KMS-11 (cell line): ENCODE results near the gene BHLHA9.

ENCODE experiments used
- H2AFZ ChIP-seq: fragments of 200-600 bp; sonication (generic); 2 replicates; pipeline ENCODE4 v1.6.1; 2016; ENCODE audit warnings: antibody characterized with exemption, mixed run types, low read depth
- H3K27ac ChIP-seq: fragments of 200-600 bp; sonication (generic); 2 replicates; pipeline ENCODE4 v1.6.1; 2016; ENCODE audit warnings: mild to moderate bottlenecking, mixed run types
- H3K27me3 ChIP-seq: fragments of 200-600 bp; sonication (generic); 2 replicates; pipeline ENCODE4 v1.6.1; 2017; ENCODE audit warnings: mild to moderate bottlenecking, low read depth, mixed run types, moderate library complexity; ENCODE audit not compliant: insufficient read depth
- H3K36me3 ChIP-seq: fragments of 200-600 bp; sonication (generic); 2 replicates; pipeline ENCODE4 v1.6.1; 2017; ENCODE audit warnings: mild to moderate bottlenecking, mixed run types; ENCODE audit not compliant: insufficient read depth
- H3K4me1 ChIP-seq: fragments of 200-600 bp; sonication (generic); 2 replicates; pipeline ENCODE4 v1.6.1; 2016; ENCODE audit warnings: mild to moderate bottlenecking, low read depth, mixed run types; ENCODE audit not compliant: poor library complexity, severe bottlenecking
- H3K4me2 ChIP-seq: fragments of 200-600 bp; sonication (generic); 2 replicates; pipeline ENCODE4 v1.7.0; 2016; ENCODE audit warnings: mild to moderate bottlenecking, mixed run types
- H3K4me3 ChIP-seq: fragments of 200-600 bp; sonication (generic); IDR thresholded peaks from 2 replicates; pipeline ENCODE4 v1.6.1; 2017; ENCODE audit warnings: low read depth, low read length, mixed read lengths; ENCODE audit not compliant: insufficient read depth
- H3K79me2 ChIP-seq: fragments of 200-600 bp; sonication (generic); 2 replicates; pipeline ENCODE4 v1.6.1; 2016; ENCODE audit warnings: low read depth, mixed run types; ENCODE audit not compliant: insufficient read depth
- H3K9ac ChIP-seq: fragments of 200-600 bp; sonication (generic); 2 replicates; pipeline ENCODE4 v1.6.1; 2016; ENCODE audit warnings: mild to moderate bottlenecking, mixed run types
- H4K20me1 ChIP-seq: fragments of 200-600 bp; sonication (generic); 2 replicates; pipeline ENCODE4 v1.6.1; 2016; ENCODE audit warnings: mild to moderate bottlenecking, mixed run types; ENCODE audit not compliant: insufficient read depth
- TF ChIP-seq, protein P1 (sequence below): fragments of 200-600 bp; sonication (generic); conservative IDR thresholded peaks from 2 replicates; pipeline ENCODE4 v1.6.1; 2017; ENCODE audit warnings: low read depth, mild to moderate bottlenecking, antibody characterized with exemption, low read length, moderate library complexity, mixed read lengths

The BHLHA9 gene

DNA sequence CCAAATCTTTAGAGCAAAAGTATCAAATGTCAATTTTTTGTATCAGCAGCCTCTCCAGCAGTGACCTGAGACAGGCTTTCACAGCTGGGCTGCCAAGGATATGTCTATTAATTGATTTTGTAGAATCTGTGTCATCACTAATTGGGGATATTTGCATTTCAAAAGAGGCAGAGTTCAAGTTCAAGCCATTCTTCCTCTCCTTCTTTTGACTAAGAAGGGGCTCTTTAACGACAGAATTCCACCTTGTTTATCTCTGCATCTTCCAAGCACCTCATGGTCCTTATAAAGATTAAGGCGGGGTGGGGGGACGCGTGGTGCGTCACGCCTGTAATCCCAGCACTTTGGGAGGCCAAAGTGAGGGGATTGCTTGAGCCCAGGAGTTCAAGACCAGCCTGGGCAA, 15.2 kb upstream of the BHLHA9 start:
- H3K4me3 ChIP-seq: no peak overlapping the region
- no peaks in the 10 kb centered on the region for H3K4me1 ChIP-seq
- H3K79me2 ChIP-seq: no peaks in the 10 kb centered on the region
- H3K27ac ChIP-seq: no peak overlapping the region
- TF ChIP-seq, protein P1, sequence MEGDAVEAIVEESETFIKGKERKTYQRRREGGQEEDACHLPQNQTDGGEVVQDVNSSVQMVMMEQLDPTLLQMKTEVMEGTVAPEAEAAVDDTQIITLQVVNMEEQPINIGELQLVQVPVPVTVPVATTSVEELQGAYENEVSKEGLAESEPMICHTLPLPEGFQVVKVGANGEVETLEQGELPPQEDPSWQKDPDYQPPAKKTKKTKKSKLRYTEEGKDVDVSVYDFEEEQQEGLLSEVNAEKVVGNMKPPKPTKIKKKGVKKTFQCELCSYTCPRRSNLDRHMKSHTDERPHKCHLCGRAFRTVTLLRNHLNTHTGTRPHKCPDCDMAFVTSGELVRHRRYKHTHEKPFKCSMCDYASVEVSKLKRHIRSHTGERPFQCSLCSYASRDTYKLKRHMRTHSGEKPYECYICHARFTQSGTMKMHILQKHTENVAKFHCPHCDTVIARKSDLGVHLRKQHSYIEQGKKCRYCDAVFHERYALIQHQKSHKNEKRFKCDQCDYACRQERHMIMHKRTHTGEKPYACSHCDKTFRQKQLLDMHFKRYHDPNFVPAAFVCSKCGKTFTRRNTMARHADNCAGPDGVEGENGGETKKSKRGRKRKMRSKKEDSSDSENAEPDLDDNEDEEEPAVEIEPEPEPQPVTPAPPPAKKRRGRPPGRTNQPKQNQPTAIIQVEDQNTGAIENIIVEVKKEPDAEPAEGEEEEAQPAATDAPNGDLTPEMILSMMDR: no peak
- no peaks in the 10 kb centered on the region for H4K20me1 ChIP-seq
- peaks cover 58% of the 10 kb centered on the region for H3K27me3 ChIP-seq
- H3K4me2 ChIP-seq: no peak overlapping the region
- H3K36me3 ChIP-seq: no peaks in the 10 kb centered on the region
- H3K9ac ChIP-seq: no peak overlapping the region
- no peak overlapping the region for H2AFZ ChIP-seq

DNA sequence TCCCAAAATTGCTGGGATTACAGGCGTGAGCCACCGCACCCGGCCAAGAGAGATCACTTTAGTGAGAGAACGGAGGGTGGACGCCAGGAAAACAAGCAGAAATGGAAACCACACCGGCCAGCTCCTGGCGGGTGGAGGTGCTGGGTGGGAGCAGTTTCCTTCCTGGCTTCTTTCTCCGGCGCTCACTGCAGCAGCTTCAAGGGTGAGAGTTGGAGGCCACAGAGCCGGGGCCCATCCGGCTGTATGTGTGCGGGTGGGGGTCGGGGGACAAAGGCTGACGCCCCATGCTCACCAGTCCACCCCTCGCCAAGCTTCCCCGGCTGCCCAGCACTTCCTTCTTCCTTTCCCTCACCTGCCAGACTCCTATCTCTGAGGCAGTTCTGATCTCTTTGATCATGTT, 13.5 kb upstream of the BHLHA9 start:
- Histone ChIP-seq H3K9ac (no peak overlapping the region), H3K27ac (no peak overlapping the region), H4K20me1 (no peaks in the 10 kb centered on the region), H3K4me1 (no peaks in the 10 kb centered on the region), H3K27me3 (peaks cover 47% of the 10 kb centered on the region), H2AFZ (no peak overlapping the region), H3K4me3 (no peak overlapping the region), H3K4me2 (no peak overlapping the region), H3K79me2 (no peaks in the 10 kb centered on the region), H3K36me3 (no peaks in the 10 kb centered on the region)
- TF ChIP-seq, protein P1: no peak

DNA sequence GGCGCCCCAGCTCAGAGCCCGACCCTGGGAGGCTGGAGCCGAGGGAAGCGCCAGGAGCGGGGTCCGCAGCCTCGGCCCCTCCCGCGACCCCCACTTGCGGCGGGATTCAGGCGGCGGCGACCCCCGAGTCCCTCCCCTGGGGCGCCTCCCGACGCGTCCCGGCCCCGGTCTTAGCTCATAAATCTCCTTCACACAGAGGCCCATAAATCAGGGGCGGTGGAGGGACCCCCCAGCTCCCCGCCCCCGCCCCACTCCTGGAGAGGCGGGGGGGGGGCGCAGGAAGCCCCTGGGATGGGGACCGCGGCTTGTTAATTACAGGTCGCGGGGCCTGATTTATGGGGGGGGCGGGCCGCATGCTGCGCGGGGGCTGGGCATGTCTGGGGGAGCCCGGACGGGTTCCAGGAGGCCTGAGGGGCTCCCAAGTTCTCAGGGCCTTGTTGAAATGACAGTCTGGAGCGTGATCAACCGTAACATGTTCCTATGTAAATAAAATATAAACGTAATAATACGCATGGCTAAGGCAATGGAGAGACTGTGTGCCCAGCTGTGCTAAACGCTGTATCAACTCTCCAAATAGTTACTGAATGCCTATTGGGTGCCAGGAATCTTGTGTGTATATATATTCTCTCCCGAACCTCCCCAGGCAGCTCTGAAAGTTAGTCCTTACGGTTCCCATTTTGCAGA, 10.0 kb upstream of the BHLHA9 start:
- Histone ChIP-seq H2AFZ (no peak overlapping the region), H3K4me3 (no peak overlapping the region)
- TF ChIP-seq, protein P1: no peak

DNA sequence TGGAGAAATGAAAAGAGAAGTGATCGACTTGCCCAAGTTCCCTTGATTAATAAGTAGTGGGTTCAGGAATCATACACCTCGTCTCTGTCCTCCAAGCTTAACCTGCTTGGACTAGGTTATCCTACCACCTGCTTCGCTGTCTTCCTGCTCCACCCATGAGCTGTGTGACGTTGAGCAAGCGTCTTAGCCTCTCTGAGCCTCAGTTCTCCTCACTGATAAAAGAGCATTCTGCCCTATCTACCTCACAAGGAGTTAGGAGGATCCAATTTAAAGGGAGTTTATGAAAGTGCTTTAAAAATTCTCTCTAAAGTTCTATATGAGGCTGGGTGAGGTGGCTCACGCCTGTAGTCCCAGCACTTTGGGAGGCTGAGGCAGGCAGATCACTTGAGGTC, 9.5 kb upstream of the BHLHA9 start:
- no peak overlapping the region for H3K27ac ChIP-seq
- no peak overlapping the region for H3K4me3 ChIP-seq
- TF ChIP-seq, protein P1: no peak
- H3K27me3 ChIP-seq: peaks cover 29% of the 10 kb centered on the region; the same call in 1 of the 2 replicates
- no peaks in the 10 kb centered on the region for H3K79me2 ChIP-seq
- H2AFZ ChIP-seq: no peak overlapping the region
- no peak overlapping the region for H3K9ac ChIP-seq
- no peaks in the 10 kb centered on the region for H3K36me3 ChIP-seq
- H3K4me1 ChIP-seq: no peaks in the 10 kb centered on the region
- no peaks in the 10 kb centered on the region for H4K20me1 ChIP-seq
- no peak overlapping the region for H3K4me2 ChIP-seq

More for the DNA sequence above, 10.0 kb upstream of the BHLHA9 start:
- no peak overlapping the region for H3K9ac ChIP-seq
- H3K36me3 ChIP-seq: no peaks in the 10 kb centered on the region
- H3K27ac ChIP-seq: no peak overlapping the region
- no peaks in the 10 kb centered on the region for H3K79me2 ChIP-seq
- H3K27me3 ChIP-seq: peaks cover 35% of the 10 kb centered on the region
- H3K4me2 ChIP-seq: no peak overlapping the region
- no peaks in the 10 kb centered on the region for H4K20me1 ChIP-seq
- no peaks in the 10 kb centered on the region for H3K4me1 ChIP-seq
